Adrenal gland (tissue), 12 donors: Measurements from ENCODE around the gene AP1S1. TPM values are rescaled to one million over a fixed set of nuclear protein-coding genes. Genes with fewer than 3 reads are reported as not detected.

Experiments
- DNase-seq, 7 donors: peaks; one replicate each; pipeline ENCODE4 v3.0.0-alpha.2; 2019 to 2020
- H3K27ac ChIP-seq, 5 donors: fragments of 200-600 bp; sonication (generic) in 4 of 5; 1 replicate in 3 of 5; 2 replicates in 2 of 5; pipeline versions ENCODE4 v1.5.1 to v1.8.0; 2016 to 2020; ENCODE audit warnings: mild to moderate bottlenecking in 1 of 5
- H3K27me3 ChIP-seq: fragments of 200-600 bp; 2 replicates; pipeline ENCODE4 v1.8.0; 2021
- H3K36me3 ChIP-seq, 2 donors: fragments of 200-600 bp; replicated peaks in 1 of 2; 1 replicate in 1 of 2; 2 replicates in 1 of 2; pipeline versions ENCODE4 v1.5.1 to v1.8.0; 2018 to 2022
- H3K4me1 ChIP-seq, 2 donors: fragments of 200-600 bp; replicated peaks in 1 of 2; 1 replicate in 1 of 2; 2 replicates in 1 of 2; pipeline versions ENCODE4 v1.5.1 to v1.8.0; 2018 to 2021
- H3K4me3 ChIP-seq, 4 donors: fragments of 200-600 bp; sonication (generic) in 3 of 4; one replicate each; pipeline ENCODE4 v1.5.1; 2016 to 2018
- H3K9me3 ChIP-seq, 3 donors: fragments of 200-600 bp; sonication (generic) in 1 of 3; replicated peaks in 1 of 3; 1 replicate in 2 of 3; 2 replicates in 1 of 3; pipeline versions ENCODE4 v1.5.1 to v1.8.0; 2016 to 2021
- CTCF ChIP-seq, 6 experiments: fragments of 450-650 bp in 4 of 6; fragments of 200-600 bp in 2 of 6; sonication (generic) in 1 of 6; IDR thresholded peaks; 1 replicate in 5 of 6; 2 replicates in 1 of 6; pipeline versions ENCODE4 v1.5.1 to v1.8.0; 2016 to 2021; ENCODE audit warnings: antibody characterized with exemption in 6 of 6, mild to moderate bottlenecking in 2 of 6, moderate library complexity in 1 of 6
- POLR2A ChIP-seq, 2 donors: fragments of 450-650 bp; IDR thresholded peaks; one replicate each; pipeline ENCODE4 v1.6.1; 2017; ENCODE audit warnings: antibody characterized with exemption in 2 of 2, mild to moderate bottlenecking in 2 of 2, moderate library complexity in 1 of 2
- whole genome bisulfite sequencing, 4 donors: extraction: QIAGEN DNeasy Blood & Tissue Kit in 2 of 4; methylation state at CpG; one replicate each; pipeline versions ENCODE4 v1.1.5 to v1.1.7; 2013 to 2017; 5-methylcytosine and 5-hydroxymethylcytosine counted together
- intact Hi-C, 2 donors: fragments of 100-400 bp; cut with DNase I; formaldehyde crosslinking; loops; one replicate each; pipeline versions ENCODE4 v1.14.1 to v1.15.0; 2022 to 2023
- polyA plus RNA-seq, 3 donors: library from polyadenylated mRNA; stranded (reverse); fragments of 200-250 nt in 2 of 3; fragments of 350-450 nt in 1 of 3; fragmentation: Illumina TruSeq in 1 of 3; extraction: RNeasy Lipid Tissue Mini Kit (QIAGEN cat#74804) in 1 of 3; gene quantifications; one replicate each; pipeline ENCODE4 v1.2.3, GENCODE V29; 2013 to 2014
- total RNA-seq, 9 donors: library from RNA; depleted of rRNA in 4 of 9; stranded (reverse); fragments of >200 nt in 4 of 9; fragments of 120-200 nt in 1 of 9; fragmentation: NEBNext Ultra II Directional in 1 of 9; extraction: Animal tissue kit (Norgen Biotek cat#: 25700) in 1 of 9; gene quantifications; one replicate each; pipeline versions ENCODE4 v1.1.0 to v1.2.4, GENCODE V29; 2013 to 2023
- donor health status: healthy with polysubstance abuse.
- donor health status: Bipolar disorder and iron deficiency.
- donor health status: DM: yes; HTN: yes; CAD: no.
- donor health status: DM: no; HTN: no; CAD: no.
- donor health status: DM: no; HTN: no; CAD: no.
- donor health status: DM: yes; HTN: yes; CAD: no.

AP1S1 gene
- total and polyA plus RNA-seq, 12 donors: 20.4 to 190 (median 39.0) TPM

GRCh38 chr7:101165958-101166647 is 11.8 kb downstream of the AP1S1 start:
- peak overlapping the region in 1 of 4 donors; percentile 8 for H3K4me3 ChIP-seq
- WGBS, 4 donors: 0 to 4% (median 2%) methylated on average over 22 to 38 of the region's 38 CpGs

GRCh38 chr7:101166648-101166908 is 12.3 kb downstream of the AP1S1 start:
- 0 to 1% (median 1%) methylated on average over 4 to 11 of the region's 11 CpGs; no CpG with 5 or more reads in 1 of the 4 donors for WGBS, 4 donors
- Histone ChIP-seq H3K27ac (no peak overlapping the region), H3K4me3 (no peak overlapping the region), H3K27me3 (peaks cover 46% of the 10 kb centered on the region), H3K9me3 (no peaks in the 10 kb centered on the region), H3K4me1 (peaks cover 12 to 34% of the 10 kb centered on the region in 2 donors), H3K36me3 (no peaks in the 10 kb centered on the region)
- TF ChIP-seq CTCF (IDR thresholded peaks at IDR 0.05): no peak
- TF ChIP-seq POLR2A (IDR thresholded peaks at IDR 0.05): no peak
- no peak for DNase-seq
- intact Hi-C loops: loop anchor here in 1 of 2 donors (10.0 kb wide), 1 partner anchor 272 kb away; the partner anchor contains the start of gene ACHE

More at GRCh38 chr7:101165958-101166647, 11.8 kb downstream of the AP1S1 start:
- TF ChIP-seq POLR2A (IDR thresholded peaks at IDR 0.05): no peak
- no peak for TF ChIP-seq CTCF (IDR thresholded peaks at IDR 0.05)
- H3K4me1 ChIP-seq: peaks cover 12 to 34% of the 10 kb centered on the region in 2 donors
- H3K27me3 ChIP-seq: peaks cover 42% of the 10 kb centered on the region
- H3K27ac ChIP-seq: no peak overlapping the region
- no peaks in the 10 kb centered on the region for H3K36me3 ChIP-seq
- H3K9me3 ChIP-seq: no peaks in the 10 kb centered on the region
- DNase-seq: no peak
- intact Hi-C loops: loop anchor here in 1 of 2 donors (10.0 kb wide), 1 partner anchor 271 kb away; the partner anchor contains the start of gene ACHE

GRCh38 chr7:101166909-101167644 is 12.8 kb downstream of the AP1S1 start:
- H3K9me3 ChIP-seq: no peaks in the 10 kb centered on the region

More at GRCh38 chr7:101166909-101167644, 12.8 kb downstream of the AP1S1 start:
- H3K36me3 ChIP-seq: no peaks in the 10 kb centered on the region
- no peak for TF ChIP-seq POLR2A (IDR thresholded peaks at IDR 0.05)
- no peak for TF ChIP-seq CTCF (IDR thresholded peaks at IDR 0.05)
- H3K4me3 ChIP-seq: no peak overlapping the region
- peaks cover 51% of the 10 kb centered on the region for H3K27me3 ChIP-seq
- 0 to 1% (median 0%) methylated on average over 12 to 19 of the region's 19 CpGs for WGBS, 4 donors
- no peak overlapping the region for H3K27ac ChIP-seq
- peaks cover 12 to 35% of the 10 kb centered on the region in 2 donors for H3K4me1 ChIP-seq
- intact Hi-C loops: loop anchor here in 1 of 2 donors (10.0 kb wide), 1 partner anchor 272 kb away; the partner anchor contains the start of gene ACHE
- DNase-seq: no peak
